ENCODE measurements around the gene NCKAP5. TPM values are rescaled to one million over a fixed set of nuclear protein-coding genes. Genes with fewer than 3 reads are reported as not detected.

The NCKAP5 gene
- total and polyA plus RNA-seq, 4 donors = 2.3 to 20.2 (median 8.1) TPM

DNA sequence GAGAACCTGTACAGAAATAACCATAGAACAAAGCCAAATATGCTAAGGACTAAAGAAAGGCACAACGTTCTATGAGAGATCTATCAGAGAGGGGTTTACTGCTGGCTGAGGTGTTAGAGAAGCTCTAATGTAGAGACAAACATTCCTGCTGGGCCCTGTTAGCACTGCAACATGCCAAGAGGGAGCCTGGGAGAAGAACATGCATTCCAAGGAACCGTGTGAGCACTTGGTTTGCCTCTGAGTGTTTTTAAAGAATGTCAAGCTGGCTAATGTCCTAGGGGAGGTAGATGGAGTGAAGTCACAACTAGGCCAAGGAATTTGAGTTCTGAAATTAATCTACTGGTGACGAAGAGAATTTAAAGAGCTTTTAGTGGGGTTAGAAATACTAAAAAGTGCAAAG, 514.0 kb downstream of the NCKAP5 start:
- Histone ChIP-seq H3K36me3 (ENCODE audit: control insufficient read depth in 4 of 4, insufficient read depth in 4 of 4, low read length in 4 of 4) (no peaks in the 10 kb centered on the region), H3K9me3 (ENCODE audit: control insufficient read depth in 4 of 4, insufficient read depth in 3 of 4, low read length in 3 of 4) (no peaks in the 10 kb centered on the region), H3K4me1 (ENCODE audit: control insufficient read depth in 5 of 5, insufficient read depth in 5 of 5, low read length in 5 of 5) (no peaks in the 10 kb centered on the region), H3K27me3 (ENCODE audit: control insufficient read depth in 3 of 3, insufficient read depth in 3 of 3, low read length in 2 of 3) (no peaks in the 10 kb centered on the region), H3K4me3 (no peak overlapping the region), H3K27ac (ENCODE audit: low read depth in 1 of 2, low read length in 1 of 2) (no peak overlapping the region), H3K9ac (ENCODE audit: insufficient read depth in 1 of 2, low read length in 2 of 2) (no peak overlapping the region)
- peak; percentile 59 for ATAC-seq (ENCODE audit: insufficient read depth, low FRiP score)
- peak; percentile 22 to 41 (median 27) for DNase-seq
- TF ChIP-seq, protein P1, sequence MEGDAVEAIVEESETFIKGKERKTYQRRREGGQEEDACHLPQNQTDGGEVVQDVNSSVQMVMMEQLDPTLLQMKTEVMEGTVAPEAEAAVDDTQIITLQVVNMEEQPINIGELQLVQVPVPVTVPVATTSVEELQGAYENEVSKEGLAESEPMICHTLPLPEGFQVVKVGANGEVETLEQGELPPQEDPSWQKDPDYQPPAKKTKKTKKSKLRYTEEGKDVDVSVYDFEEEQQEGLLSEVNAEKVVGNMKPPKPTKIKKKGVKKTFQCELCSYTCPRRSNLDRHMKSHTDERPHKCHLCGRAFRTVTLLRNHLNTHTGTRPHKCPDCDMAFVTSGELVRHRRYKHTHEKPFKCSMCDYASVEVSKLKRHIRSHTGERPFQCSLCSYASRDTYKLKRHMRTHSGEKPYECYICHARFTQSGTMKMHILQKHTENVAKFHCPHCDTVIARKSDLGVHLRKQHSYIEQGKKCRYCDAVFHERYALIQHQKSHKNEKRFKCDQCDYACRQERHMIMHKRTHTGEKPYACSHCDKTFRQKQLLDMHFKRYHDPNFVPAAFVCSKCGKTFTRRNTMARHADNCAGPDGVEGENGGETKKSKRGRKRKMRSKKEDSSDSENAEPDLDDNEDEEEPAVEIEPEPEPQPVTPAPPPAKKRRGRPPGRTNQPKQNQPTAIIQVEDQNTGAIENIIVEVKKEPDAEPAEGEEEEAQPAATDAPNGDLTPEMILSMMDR (IDR thresholded peaks at IDR 0.05; ENCODE audit: control extremely low read depth, extremely low read depth) = no peak
- 39 to 41% methylated on average over 3 of the region's 3 CpGs for WGBS, 2 donors

DNA sequence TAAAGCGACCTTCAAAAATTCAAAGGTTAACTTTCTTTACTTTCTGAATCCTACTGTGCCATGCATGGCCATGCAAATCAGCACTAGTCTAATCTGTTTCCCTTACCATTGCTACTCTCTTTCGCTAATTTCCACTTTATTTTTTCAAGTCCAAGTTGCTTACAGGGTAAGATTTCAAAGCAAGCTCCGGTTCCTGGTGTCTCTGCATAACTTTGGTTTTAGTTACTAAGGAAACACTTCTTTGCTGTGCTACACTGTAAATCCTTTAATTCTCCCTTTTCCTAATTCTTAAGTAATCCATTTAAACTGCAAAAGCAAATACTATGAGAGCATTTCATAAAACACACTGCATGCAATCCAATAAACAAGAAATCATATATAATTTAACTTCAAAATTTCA, 514.7 kb downstream of the NCKAP5 start:
- no peak for DNase-seq
- Histone ChIP-seq H3K9ac (ENCODE audit: insufficient read depth in 1 of 2, low read length in 2 of 2) (no peak overlapping the region), H3K27me3 (ENCODE audit: control insufficient read depth in 3 of 3, insufficient read depth in 3 of 3, low read length in 2 of 3) (no peaks in the 10 kb centered on the region), H3K9me3 (ENCODE audit: control insufficient read depth in 4 of 4, insufficient read depth in 3 of 4, low read length in 3 of 4) (no peaks in the 10 kb centered on the region), H3K4me1 (ENCODE audit: control insufficient read depth in 5 of 5, insufficient read depth in 5 of 5, low read length in 5 of 5) (no peaks in the 10 kb centered on the region), H3K36me3 (ENCODE audit: control insufficient read depth in 4 of 4, insufficient read depth in 4 of 4, low read length in 4 of 4) (no peaks in the 10 kb centered on the region), H3K4me3 (no peak overlapping the region), H3K27ac (ENCODE audit: low read depth in 1 of 2, low read length in 1 of 2) (no peak overlapping the region)
- 70 to 80% methylated on average over 3 of the region's 3 CpGs for WGBS, 2 donors
- TF ChIP-seq, protein P1 (IDR thresholded peaks at IDR 0.05; ENCODE audit: control extremely low read depth, extremely low read depth) = no peak
- no peak for ATAC-seq (ENCODE audit: insufficient read depth, low FRiP score)

DNA sequence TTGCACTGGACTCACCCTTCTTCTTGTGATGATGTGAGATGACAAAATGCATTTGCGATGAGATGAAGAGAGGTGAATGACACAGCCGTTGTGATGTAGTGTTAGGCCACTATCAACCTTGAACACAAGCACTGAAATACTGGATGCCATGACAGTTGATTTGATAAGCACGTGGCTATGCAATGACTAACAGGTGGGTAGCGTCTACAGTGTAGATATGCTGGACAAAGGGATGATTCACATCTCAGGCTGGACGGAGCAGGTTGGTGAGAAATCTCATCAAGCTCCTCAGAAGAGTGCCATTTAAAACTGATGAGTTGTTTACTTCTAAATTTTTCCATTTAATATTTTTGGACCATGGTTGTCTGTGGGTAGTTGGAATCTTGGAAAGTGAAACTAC, 522.5 kb downstream of the NCKAP5 start:
- ATAC-seq (ENCODE audit: insufficient read depth, low FRiP score) = peak; percentile 34
- 88 to 90% methylated on average over 5 of the region's 5 CpGs for WGBS, 2 donors

More for the DNA sequence above, 522.5 kb downstream of the NCKAP5 start:
- no peak overlapping the region for H3K27ac ChIP-seq (ENCODE audit: low read depth in 1 of 2, low read length in 1 of 2)
- H3K9ac ChIP-seq (ENCODE audit: insufficient read depth in 1 of 2, low read length in 2 of 2) = no peak overlapping the region
- no peaks in the 10 kb centered on the region for H3K27me3 ChIP-seq (ENCODE audit: control insufficient read depth in 3 of 3, insufficient read depth in 3 of 3, low read length in 2 of 3)
- peaks cover 0 to 2% (median 0%) of the 10 kb centered on the region in 5 donors for H3K4me1 ChIP-seq (ENCODE audit: control insufficient read depth in 5 of 5, insufficient read depth in 5 of 5, low read length in 5 of 5)
- H3K4me3 ChIP-seq = no peak overlapping the region
- TF ChIP-seq, protein P1 (IDR thresholded peaks at IDR 0.05; ENCODE audit: control extremely low read depth, extremely low read depth) = no peak
- no peaks in the 10 kb centered on the region for H3K36me3 ChIP-seq (ENCODE audit: control insufficient read depth in 4 of 4, insufficient read depth in 4 of 4, low read length in 4 of 4)
- DNase-seq = no peak
- no peaks in the 10 kb centered on the region for H3K9me3 ChIP-seq (ENCODE audit: control insufficient read depth in 4 of 4, insufficient read depth in 3 of 4, low read length in 3 of 4)

Data from lung (tissue), 12 donors.